Nephron progenitor cell (in vitro differentiated cells): ENCODE data around the gene IGFLR1.

Experiments
- DNase-seq: peaks from one replicate; pipeline ENCODE4 v3.0.0; 2021
- H3K27ac Mint-ChIP-seq: 2 replicates; pipeline ENCODE4 v1.8.0; 2021; ENCODE audit warnings: mild to moderate bottlenecking, moderate library complexity, mixed read lengths
- H3K27me3 Mint-ChIP-seq: 2 replicates; pipeline ENCODE4 v1.8.0; 2021; ENCODE audit warnings: mild to moderate bottlenecking, low read depth, mixed read lengths; ENCODE audit not compliant: poor library complexity
- H3K36me3 Mint-ChIP-seq: 2 replicates; pipeline ENCODE4 v1.8.0; 2021; ENCODE audit warnings: low read depth, mixed read lengths
- H3K4me1 Mint-ChIP-seq: 2 replicates; pipeline ENCODE4 v1.8.0; 2021; ENCODE audit warnings: mixed read lengths
- H3K4me3 Mint-ChIP-seq: 2 replicates; pipeline ENCODE4 v1.8.0; 2021; ENCODE audit warnings: mild to moderate bottlenecking, moderate library complexity, mixed read lengths
- H3K9me3 Mint-ChIP-seq: 2 replicates; pipeline ENCODE4 v1.8.0; 2021; ENCODE audit warnings: mild to moderate bottlenecking, moderate library complexity, mixed read lengths
- CTCF ChIP-seq: fragments of 200-600 bp; sonication (generic); IDR thresholded peaks from 2 replicates; pipeline ENCODE4 v1.5.0; 2021; ENCODE audit warnings: antibody characterized with exemption

Gene IGFLR1

GRCh38 chr19:35716801-35717664, 25.2 kb downstream of the IGFLR1 start:
- H3K4me3 Mint-ChIP-seq: peak overlapping the region; percentile 91
- no peaks in the 10 kb centered on the region for H3K9me3 Mint-ChIP-seq
- peak; percentile 91 for DNase-seq
- peaks cover 35% of the 10 kb centered on the region for H3K27me3 Mint-ChIP-seq
- TF ChIP-seq CTCF: peak; percentile 87
- peaks cover 5% of the 10 kb centered on the region for H3K36me3 Mint-ChIP-seq
- peak overlapping the region; percentile 90 for H3K27ac Mint-ChIP-seq
- H3K4me1 Mint-ChIP-seq: peaks cover 35% of the 10 kb centered on the region

- peak overlapping the region; percentile 91 for H3K4me3 Mint-ChIP-seq
- H3K27ac Mint-ChIP-seq: peak overlapping the region; percentile 90
- H3K27me3 Mint-ChIP-seq: peaks cover 38% of the 10 kb centered on the region
- peaks cover 35% of the 10 kb centered on the region for H3K4me1 Mint-ChIP-seq
- no peak for TF ChIP-seq CTCF
- DNase-seq: peak; percentile 73
- H3K9me3 Mint-ChIP-seq: no peaks in the 10 kb centered on the region
- peaks cover 5% of the 10 kb centered on the region for H3K36me3 Mint-ChIP-seq
Observed at GRCh38 chr19:35715981-35716800, 26.1 kb downstream of the IGFLR1 start.

DNA sequence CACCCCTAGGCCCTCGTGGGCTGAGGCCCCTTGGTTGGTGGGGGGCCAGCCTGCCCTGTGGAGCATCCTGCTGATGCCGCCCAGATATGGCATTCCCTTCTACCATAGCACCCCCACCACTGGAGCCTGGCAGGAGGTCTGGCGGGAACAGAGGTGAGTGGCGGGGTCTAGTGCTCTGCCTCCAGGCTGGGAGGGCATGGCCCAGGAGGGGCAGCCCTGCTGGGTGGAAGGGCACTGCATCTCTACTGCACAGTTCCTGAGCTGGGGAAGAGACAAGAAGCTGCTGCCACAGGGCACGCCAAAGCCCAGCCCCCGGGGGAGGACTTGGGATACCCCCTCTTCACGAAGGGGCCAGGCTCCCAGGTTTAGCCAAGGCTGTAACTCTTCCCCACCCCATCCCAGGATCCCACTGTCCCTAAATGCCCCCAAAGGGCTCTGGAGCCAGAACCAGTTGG, 26.9 kb downstream of the IGFLR1 start:
- Mint-ChIP-seq H3K27ac (no peak overlapping the region), H3K27me3 (peaks cover 42% of the 10 kb centered on the region), H3K9me3 (no peaks in the 10 kb centered on the region), H3K36me3 (peaks cover 4% of the 10 kb centered on the region), H3K4me1 (peaks cover 35% of the 10 kb centered on the region), H3K4me3 (no peak overlapping the region)
- no peak for DNase-seq
- no peak for TF ChIP-seq CTCF

DNA sequence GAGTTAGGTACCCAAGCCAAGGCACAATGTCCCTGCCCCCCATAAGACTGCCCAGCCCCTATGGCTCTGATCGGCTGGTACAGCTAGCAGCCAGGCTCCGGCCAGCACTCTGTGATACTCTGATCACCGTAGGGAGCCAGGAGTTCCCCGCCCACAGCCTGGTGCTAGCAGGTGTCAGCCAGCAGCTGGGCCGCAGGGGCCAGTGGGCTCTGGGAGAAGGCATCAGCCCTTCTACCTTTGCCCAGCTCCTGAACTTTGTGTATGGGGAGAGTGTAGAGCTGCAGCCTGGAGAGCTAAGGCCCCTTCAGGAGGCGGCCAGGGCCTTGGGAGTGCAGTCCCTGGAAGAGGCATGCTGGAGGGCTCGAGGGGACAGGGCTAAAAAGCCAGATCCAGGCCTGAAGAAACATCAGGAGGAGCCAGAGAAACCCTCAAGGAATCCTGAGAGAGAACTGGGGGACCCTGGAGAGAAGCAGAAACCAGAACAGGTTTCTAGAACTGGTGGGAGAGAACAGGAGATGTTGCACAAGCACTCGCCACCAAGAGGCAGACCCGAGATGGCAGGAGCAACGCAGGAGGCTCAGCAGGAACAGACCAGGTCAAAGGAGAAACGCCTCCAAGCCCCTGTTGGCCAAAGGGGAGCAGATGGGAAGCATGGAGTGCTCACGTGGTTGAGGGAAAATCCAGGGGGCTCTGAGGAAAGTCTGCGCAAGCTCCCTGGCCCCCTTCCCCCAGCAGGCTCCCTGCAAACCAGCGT, 27.5 kb downstream of the IGFLR1 start:
- peak overlapping the region; percentile 74 for H3K4me3 Mint-ChIP-seq
- no peaks in the 10 kb centered on the region for H3K36me3 Mint-ChIP-seq
- H3K27me3 Mint-ChIP-seq: peaks cover 42% of the 10 kb centered on the region
- no peak for DNase-seq
- no peaks in the 10 kb centered on the region for H3K9me3 Mint-ChIP-seq
- peaks cover 31% of the 10 kb centered on the region for H3K4me1 Mint-ChIP-seq
- no peak overlapping the region for H3K27ac Mint-ChIP-seq
- TF ChIP-seq CTCF: no peak

GRCh38 chr19:35713904-35714495, 28.3 kb downstream of the IGFLR1 start:
- TF ChIP-seq CTCF: no peak
- Mint-ChIP-seq H3K9me3 (no peaks in the 10 kb centered on the region), H3K36me3 (no peaks in the 10 kb centered on the region), H3K4me3 (no peak overlapping the region), H3K27ac (no peak overlapping the region), H3K4me1 (peaks cover 24% of the 10 kb centered on the region), H3K27me3 (peaks cover 43% of the 10 kb centered on the region)
- DNase-seq: no peak
